ENCODE results near the gene RSL24D1.

Gene RSL24D1

DNA sequence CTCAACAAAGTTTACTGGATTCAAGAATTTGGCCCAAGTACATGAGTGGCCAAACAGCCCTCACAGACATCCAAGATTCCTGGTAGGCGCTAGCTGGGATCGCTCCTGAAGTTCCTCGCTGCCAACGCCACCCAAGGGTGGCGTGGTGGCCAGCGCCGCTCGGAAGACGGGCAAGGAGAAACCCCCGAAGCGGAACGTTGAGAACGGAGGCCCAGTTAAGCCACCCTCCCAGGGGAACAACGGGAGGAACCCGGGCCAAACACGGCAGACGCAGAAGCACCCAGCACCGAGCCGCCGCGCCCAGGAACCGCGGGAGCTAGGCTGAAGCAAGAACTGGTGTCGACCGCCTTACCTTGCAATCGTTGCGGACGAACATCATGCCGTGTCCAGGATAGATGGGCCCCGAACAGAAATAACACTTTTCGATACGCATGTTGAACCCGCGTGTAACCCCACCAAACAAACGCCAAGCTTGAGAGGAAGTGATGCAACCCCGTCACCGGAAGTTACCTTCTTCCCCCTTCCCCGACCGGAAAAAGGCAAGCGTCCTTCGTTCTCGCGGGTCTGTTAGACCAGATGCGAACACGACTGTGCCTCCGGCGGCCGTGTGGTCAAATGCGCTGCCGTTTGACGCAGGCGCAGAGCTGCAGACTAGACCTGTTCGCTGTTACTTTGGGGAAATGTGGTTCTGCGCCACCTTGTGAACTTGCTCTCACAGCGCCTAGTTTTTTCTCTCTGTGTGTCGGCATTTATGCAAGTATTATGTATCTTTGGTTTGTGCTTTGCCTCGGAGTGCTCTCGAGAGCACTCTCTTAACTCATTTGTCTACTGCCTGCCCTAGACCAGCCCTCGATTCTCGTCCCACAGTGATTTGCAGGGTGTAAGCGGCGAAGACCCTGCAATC, at the start of gene RSL24D1:
TSS of gene RSL24D1 (minus strand) at position 484 of the 904 bp plus-strand sequence. CDS start at position 433, 51 bp downstream.
- DNase-seq (ENCODE audit: low spot score), result peak; percentile 95

DNA sequence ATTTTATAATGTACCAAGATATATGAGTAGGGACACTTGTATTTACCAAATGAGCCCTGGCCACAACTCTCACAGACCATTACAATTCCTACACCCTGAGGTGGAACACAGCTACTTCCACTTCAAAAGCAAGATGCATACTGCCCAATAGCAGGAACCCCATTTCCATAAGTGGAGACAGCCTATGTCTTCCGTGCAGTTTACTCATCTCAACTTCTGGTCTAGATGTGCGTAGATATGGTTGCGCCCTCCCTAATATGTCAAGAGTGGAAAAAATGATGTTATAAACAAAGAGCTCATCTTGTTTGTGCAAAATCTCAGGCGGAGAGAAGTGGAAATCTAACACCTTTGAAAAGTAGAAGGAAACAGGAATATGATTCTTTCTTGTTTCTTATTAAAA, 48.3 kb upstream of the RSL24D1 start:
- no peak for DNase-seq (ENCODE audit: low spot score)

DNA sequence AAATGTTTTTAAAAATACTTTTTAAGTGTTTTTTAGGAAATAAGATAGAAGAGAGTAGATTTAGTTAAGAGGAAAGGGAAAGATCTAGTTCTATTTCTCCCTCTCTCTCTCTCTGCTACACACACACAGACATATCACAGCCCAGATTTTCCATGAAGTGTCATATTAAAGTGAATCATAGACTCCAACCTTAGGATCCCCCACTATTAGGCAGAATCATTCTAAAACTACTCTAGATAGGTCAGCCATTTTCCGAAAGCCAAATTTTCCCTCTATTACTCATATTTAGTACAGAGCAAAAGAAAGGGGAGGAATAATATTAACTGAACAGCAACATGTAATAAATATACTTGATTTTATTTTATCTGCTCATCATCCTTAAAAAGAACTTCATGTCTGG, 45.1 kb upstream of the RSL24D1 start:
- no peak for DNase-seq (ENCODE audit: low spot score)

DNA sequence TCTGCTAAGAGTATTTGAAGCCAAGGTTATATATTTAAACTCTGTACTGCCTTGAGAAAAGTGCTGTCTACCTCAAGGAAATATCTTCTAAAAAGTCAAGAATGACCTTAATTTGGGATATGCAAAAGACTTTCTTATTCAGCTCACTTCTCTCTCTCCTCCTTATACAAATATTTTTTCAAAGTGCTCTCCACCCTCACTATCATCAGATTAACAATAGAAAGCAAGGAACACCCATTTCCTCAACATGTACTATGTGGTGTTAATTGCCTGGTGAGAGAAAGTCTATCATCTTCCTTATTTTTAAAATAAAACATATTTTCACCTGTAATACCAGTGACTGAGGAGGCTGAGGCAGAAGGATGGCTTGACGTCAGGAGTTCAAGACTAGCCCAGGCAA, 44.4 kb upstream of the RSL24D1 start:
- no peak for DNase-seq (ENCODE audit: low spot score)

DNA sequence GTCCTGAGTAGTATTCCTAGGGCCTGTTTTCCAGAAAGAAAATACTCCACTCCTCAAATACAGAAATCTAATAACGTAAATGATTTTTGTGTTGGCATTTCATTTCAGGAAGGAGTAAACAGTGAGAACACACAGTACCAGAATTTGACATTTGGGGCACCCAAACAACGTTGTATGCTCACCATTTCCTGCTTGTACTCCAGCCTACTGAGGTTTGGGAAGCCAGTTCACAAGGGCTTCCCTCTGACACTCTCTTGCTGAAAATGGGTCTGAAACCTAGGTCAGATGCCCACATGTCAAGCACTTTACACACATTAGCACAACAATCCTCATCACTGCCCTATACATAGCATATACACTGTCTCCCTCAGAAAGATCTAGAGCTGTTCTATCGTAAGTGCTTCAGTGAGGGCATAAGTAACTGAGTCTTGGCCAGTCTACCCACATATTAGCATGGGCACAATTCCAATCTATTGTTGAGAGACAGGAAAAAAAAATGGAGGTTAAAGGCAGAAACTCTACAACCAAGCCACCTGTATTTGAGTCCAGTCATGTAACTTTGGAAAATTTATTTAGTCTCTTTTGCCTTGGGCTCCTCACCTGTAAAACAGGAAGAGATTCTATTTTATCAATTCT, 43.5 kb upstream of the RSL24D1 start:
- DNase-seq (ENCODE audit: low spot score), result no peak

DNA sequence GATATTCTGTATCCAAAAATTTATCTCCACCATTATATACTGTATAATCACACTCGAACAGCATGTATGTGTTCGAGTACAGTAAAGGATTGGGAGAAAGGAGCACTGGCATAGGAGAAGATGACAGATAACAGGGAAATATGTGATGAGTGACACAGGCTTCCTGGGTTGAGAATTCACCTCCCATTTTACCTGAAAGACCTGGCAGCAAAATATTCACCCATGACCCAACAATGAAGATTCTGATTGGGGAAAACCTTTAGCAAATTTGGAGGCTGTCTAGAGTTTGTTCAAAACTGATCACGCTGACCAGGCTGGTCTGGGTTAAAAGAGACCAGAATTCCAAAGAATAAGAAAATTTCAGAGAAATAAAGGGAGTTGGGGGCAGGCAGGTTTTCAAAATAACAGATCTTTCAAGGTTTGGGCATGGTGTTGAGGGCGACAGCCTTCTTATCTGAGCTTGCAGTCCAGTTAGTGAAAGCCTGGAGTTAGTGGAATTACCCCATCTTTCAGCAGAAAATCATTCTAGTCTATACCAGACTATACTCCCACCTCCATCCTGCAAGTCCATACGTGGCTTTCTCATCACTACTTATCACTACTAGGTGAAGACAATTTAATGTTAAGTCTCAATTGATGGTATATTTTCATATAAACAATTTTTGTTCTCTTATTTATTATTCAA, 42.8 kb upstream of the RSL24D1 start:
- no peak for DNase-seq (ENCODE audit: low spot score)

DNA sequence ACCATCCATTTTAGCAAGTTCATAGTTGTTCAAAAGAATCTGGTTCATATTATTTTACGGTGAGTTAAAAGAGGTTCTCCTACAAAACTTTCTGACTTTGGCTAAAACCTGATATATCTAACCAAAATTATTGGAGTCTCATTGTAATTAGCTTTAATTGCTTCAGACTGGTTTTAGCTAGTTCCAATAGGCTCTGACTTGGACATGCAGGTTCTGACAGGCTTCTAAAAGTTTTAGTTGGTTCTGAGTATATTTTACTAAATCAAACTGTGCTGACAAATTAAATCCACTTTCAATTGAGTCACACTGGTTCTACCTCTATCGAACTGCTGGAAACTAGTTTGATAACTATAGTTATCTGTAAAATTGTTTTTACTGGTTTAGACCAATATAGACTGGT, 42.1 kb upstream of the RSL24D1 start:
- no peak for DNase-seq (ENCODE audit: low spot score)

DNA sequence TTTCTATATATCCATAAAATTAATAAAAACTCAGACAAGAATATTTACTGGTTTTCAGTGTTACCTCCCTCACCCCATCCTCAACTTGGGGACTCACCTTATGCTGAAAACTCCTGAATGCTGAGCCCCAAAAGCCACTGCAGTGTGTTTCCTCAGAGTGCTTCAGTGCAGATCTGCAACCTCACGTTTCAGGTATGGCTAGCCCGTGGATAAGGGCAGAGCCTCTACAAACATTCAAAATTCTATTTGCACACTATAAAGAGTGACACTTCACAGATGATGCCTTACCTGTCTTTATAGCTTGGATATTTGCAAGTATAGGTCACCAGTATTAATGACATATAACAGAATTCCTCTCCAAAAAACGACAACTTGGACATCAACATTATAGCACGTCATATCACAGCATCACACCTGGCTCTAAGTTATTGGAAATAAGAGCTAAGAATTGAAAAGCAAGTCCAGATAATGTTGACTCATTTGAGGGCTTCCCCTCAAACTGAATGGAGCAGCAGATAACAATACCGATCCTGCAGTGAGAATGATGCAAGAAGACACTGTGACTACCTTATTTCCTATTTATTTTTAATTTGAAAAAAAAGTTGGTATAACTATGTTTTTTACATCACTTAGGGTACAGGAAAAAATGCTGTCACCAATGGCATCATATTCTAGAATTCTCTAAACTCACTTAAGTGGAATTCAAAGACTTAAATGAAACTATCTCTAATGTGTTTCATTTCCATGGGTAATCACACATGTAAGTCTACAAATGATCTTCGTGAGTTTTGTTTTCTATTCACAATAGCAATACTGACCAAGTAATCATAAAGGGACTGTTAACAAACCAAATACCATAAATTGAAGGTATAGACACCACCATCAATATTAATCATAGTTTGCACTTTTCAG, 40.7 kb upstream of the RSL24D1 start:
- DNase-seq (ENCODE audit: low spot score), result no peak

DNA sequence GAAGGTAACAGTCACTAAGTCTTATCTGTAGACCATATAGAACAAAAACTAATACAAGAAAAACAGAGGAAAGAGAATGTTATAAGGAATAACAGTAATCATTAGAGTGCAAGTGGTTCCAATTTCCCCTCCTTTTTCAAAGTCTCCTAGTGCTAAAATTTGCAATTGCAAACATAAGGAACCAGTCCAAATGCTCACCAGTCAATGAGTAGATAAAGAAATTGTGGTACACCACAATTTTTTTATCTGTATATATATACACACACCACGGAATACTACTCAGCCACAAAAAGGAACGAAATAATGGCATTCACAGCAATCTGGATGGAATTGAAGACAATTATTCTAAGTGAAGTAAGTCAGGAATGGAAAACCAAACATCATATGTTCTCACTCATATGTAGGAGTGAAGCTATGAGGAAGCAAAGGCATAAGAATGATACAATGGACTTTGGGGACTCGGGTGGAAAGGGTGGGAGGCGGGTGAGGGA, 38.9 kb upstream of the RSL24D1 start:
- no peak for DNase-seq (ENCODE audit: low spot score)

DNA sequence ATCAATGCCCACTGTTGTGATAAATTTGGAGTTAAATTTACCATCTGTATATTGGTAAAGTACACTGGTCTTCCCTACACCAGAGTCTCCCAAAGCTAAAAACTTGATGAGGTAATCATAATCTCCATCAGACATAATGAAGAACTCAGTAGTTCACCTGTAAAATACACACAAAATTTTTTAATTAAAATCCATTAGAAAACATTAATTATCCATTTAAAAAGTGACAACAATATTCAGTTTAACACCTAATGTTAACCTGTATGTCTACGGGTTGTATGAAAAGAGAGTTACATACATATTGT, 38.0 kb upstream of the RSL24D1 start:
- DNase-seq (ENCODE audit: low spot score), result no peak

DNA sequence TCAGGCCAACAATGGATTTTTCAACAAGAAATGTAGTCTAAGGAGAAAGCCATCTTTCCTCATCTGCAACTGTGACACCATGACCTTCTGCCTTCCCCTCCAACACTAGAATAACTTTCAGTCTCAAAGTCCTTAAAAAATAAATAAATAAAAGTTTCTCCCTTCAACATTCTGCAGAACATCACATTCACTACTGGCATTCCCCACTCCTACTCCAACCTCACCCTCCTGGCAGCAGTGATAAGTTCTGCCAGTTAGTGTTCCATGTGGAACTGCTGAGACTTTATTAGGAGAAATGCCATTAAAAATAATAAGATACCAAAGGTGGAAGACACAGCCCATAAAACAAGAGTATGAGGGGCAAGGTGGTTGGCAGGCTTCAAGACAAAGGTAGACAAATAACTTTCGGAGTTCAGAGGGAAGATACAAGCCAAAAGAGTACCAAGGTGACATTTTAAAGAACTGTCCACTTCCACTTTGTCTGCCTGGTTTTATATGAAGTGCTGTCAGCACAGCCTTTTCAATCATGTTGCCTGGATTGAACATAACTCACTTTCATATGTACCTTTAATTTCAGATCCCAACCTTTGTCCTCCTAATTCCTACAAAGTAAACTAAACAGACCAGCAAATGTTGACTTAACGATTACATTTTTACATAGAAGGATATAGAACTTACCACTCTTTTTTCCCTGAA, 37.5 kb upstream of the RSL24D1 start:
- DNase-seq (ENCODE audit: low spot score), result no peak

DNA sequence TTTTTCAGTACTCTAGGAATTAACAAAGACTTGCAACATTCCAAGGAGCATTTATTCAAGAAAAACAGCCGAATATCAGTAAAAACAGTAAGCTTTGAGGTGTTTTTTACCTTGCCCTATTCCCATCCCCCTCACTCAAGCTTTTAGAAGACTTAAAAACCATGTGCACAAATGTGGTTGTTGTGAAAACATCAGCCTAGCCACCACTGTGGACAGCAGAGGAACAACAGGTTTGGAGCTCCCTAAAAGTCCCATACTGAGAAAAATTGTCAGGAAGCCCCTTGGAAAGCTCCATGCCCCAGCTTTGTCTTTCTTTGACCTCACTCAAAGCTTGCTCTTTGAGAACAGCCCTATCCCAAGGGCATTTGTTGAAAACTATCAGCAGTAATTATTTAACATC, 34.7 kb upstream of the RSL24D1 start:
- DNase-seq (ENCODE audit: low spot score), result no peak

DNA sequence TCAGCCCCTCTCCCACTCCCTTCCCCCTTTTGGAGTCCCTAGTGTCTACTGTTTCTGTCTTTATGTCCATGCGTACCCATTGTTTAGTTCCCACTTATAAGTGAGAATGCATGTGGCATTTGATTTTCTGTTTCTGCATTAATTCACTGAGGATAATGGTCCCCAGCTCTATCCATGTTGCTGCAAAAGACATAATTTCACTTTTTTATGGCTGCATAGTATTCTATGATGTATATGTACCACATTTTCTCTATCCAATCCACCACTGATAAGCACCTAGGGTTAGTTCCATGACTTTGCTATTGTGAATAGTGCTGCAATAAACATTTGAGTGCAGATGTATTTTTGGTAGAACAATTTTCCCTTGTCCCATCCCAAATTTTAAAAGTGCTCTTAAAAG, 34.2 kb upstream of the RSL24D1 start:
- DNase-seq (ENCODE audit: low spot score), result no peak

DNA sequence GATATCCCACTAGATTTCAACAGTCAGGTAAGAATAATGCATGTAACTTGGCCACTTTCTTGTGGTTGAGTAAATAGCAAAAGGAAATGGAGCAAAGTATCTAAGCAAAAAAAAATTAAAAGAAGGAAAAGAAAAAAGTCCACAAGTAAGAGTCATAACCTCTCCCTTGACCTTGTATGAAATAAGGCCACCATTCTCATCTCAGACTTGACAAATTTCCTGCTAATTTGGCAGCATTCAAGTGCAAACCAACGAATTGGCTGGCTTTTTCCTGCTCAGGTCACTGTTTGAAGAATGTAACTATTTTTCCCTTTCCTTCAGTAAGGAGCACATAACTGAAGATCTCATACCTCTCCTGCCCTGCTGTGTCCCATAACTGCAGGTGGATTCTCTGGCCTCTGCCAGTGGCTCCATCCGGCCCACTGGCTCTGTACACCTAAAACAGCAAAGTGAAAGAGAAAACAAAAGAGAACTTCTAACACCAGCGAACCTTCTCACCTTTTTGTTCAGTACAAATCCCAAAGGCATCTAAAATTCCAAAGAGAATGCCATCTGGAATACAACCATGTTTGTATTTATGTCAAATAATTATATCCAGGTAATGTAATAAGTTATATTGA, 33.4 kb upstream of the RSL24D1 start:
- DNase-seq (ENCODE audit: low spot score), result no peak

DNA sequence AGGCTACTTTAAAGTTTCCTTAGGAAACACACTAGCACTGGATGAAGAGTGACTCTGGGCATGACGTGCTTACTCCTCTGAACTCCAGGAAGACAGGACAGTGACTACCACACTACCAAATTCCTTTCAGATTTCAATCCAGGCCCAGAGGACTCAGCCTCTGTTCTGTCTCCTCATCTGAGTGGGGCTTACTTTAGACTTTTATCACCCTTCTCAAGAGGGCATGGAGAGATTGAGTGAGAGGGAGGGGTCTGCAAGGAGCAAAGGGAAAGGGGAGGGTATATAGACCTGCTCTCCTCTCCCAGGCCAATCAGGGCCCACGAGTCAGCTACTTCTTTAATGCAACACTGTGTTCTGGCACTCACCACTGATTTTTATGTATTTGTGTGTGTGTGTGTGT, 29.4 kb upstream of the RSL24D1 start:
- no peak for DNase-seq (ENCODE audit: low spot score)

DNA sequence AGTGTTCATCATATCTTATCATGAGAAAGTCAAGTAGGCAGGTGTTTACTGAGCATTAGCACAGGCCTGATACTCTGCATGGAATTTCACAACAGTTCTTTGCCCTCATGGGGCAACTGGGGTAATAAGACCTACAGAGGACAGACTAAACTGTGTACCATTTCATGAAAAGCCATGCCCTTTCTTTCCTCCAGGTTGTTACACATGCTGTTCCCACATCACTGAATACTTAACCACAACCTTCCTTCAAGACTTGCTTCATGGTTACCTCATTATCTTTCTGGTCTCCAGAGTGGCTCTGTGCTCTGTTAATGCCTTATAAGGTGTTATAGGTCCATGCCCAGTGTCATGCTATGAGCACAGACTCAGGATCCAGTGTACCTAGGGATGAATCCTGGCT, 28.2 kb upstream of the RSL24D1 start:
- no peak for DNase-seq (ENCODE audit: low spot score)

DNA sequence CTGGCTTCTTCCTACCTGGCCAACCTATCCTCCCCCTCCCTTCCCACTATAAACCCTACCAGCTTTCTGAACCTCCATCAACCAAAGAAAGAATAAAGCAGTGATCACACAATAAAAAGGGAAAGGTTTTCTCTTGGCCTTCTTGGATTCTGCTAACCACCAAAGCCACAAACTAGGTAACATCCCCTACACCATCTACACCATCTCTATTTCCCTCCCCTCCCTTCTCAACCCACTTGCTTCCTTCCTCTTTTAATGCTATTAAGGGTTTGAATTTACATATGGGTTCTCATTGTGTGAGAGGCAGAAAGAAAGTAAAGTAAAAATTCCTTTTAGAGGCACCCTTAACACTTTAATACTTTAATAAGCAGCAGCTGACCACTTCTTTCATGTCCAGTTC, 25.8 kb upstream of the RSL24D1 start:
- DNase-seq (ENCODE audit: low spot score), result no peak

DNA sequence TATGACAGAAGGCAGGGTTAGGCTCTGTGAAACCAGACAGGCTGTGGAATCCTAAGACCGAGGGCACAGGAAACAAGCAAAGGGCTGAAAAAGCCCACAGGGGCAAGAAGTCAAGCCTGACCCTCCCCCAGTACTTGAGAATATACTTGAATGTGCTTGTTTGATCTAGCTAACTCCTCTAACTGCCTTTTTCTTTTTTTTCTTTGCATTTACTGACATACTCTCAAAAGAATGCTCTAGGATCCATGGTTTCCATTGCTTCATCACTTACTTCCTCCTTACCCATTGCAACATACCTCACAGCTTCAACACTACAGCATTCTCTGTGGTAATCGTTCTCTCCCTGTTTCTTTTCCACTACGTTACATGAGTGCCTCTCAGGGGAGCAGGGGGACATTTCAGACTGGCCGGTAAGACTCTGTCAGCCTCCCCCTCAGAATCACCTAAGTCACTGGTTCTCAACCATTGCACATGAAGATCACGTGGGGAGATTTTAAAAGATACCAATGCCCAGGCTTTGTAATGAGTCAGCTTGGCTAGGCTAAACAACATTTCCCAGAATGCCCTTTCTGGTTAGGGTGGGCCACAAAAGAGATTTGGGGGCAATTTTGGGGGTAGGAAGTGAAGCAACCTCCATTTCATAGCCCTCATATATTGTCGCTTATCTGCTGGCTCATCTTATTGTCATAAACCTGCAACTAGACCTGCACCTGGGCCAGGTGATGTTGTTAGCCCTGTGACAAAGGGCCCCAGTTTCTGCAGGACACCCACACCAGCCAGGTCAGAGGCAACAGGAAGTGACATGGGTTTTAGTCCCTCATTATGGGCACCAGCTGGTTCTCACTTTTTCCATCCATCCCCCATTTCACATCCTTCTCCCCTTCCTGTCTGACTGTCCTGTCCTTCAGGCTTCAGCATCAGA, 24.6 kb upstream of the RSL24D1 start:
- DNase-seq (ENCODE audit: low spot score), result no peak

DNA sequence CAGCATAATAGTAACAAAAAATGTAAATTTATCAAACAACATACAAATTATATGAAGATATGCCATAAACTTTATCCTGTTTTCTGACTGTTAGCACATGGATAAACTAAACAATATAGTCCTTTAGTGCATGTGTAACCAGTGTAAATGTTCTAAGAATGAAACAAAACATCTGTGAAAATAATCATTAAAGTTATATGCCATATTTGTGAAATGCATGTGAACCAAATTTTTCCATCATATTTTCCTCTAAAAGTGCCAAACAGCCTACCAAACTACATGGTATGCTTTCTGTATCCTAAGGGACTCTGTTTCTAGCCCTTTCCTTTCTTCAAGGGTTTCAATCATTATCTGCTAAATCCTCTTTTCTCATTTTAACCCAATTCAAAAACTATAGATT, 23.9 kb upstream of the RSL24D1 start:
- no peak for DNase-seq (ENCODE audit: low spot score)

DNA sequence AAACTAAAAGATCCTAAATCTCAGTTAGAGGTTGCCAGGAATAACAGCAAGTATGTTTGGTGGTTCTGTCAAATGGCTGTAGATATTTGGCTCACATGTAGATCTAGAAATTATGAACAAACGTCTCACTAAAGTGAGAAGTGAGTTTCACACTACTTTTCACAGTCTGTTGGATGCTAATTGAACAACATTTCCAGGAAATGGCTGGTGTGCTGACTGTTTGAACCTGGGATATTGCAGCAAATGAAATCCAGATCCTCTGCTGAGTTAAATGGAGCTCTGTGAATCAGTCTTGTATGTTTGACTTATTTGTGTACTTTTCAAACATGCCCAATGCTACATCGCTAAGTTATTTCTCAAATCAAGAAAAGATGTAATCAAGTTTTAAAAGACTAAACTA, 21.3 kb upstream of the RSL24D1 start:
- DNase-seq (ENCODE audit: low spot score), result no peak
